HG03520 (cell line): ENCODE data around the gene IMP4.
"Not testable (repeated sequence)": the region's sequence is repeated elsewhere in the genome, so short reads cannot be mapped to it uniquely, and the experiment has no call there.

ENCODE experiments used
- ATAC-seq: cut with Tn5 transposase; IDR thresholded peaks from one replicate; pipeline ENCODE4 v1.9.1; 2021; ENCODE audit warnings: mild to moderate bottlenecking, moderate library complexity; ENCODE audit not compliant: unreplicated experiment

IMP4 gene

GRCh38 chr2:130342533-130343275 is at the start of gene IMP4:
TSS of gene IMP4 (plus strand) at chr2:130342897. CDS start at chr2:130342933, 36 bp downstream.
- ATAC-seq, result peak; percentile 86

DNA sequence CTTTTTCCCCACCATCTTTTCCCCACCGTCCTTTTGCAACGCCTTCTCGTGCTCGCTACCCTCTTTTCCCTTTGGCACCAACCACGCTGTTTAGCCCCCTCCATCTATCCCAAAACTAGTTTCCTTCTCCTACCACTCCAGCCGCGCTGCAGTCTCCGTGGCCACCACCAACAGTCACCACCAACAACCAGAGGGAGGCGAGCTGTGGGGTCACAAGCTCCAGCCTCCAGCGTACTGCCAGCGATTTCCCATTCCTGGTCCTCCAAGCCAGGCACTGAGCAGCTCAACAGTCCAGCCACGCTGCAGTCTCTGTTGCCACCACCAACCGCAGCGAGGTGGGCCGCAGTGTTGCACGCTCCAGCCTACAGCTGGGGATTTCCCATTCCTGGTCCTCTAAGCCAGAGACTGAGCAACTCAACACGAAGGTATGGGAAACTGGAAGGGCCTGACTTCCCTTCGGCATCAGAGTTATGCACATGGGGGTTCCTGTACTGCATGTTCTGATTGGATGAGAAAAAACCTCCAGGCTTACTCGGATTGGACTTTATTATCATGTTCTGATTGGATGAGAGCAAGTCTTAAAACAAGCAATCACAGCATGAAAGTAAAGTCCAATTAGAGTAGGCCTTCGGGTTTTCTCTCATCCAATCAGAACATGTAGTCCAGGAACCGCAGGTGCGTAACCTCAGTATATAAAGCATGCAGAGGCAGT is 42.3 kb upstream of the IMP4 start:
- ATAC-seq, result no peak

GRCh38 chr2:130300970-130301348 is 41.7 kb upstream of the IMP4 start:
- no peak for ATAC-seq

- ATAC-seq, result no peak
These were observed 40.4 kb upstream of the IMP4 start for GRCh38 chr2:130302164-130302886.

GRCh38 chr2:130303169-130303568 is 39.5 kb upstream of the IMP4 start:
- peak; percentile 69 for ATAC-seq

DNA sequence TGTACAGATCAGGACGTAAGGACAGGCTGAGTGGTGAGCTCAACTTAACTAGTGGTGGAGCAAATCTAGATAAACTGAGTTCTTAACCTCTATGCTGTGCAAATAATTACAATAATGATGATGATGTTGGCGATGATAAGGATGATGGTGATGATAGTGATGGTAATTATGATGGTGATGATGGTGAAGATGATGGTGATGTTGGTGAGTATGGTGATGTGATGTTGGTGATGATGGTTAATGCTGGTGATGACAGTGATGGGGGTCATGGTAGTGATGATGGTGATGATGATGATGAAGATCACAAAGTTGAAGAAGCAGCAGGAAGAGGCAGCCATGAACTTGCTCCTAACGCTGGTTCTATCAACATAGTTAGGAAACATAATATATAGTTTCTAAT is 38.0 kb upstream of the IMP4 start:
- no peak for ATAC-seq

GRCh38 chr2:130307850-130308249 is 34.8 kb upstream of the IMP4 start:
- no peak for ATAC-seq

- peak; percentile 56 for ATAC-seq
These were observed 31.8 kb upstream of the IMP4 start for GRCh38 chr2:130310881-130311280.

- ATAC-seq, result no peak
These were observed 28.8 kb upstream of the IMP4 start for GRCh38 chr2:130313812-130314334.

DNA sequence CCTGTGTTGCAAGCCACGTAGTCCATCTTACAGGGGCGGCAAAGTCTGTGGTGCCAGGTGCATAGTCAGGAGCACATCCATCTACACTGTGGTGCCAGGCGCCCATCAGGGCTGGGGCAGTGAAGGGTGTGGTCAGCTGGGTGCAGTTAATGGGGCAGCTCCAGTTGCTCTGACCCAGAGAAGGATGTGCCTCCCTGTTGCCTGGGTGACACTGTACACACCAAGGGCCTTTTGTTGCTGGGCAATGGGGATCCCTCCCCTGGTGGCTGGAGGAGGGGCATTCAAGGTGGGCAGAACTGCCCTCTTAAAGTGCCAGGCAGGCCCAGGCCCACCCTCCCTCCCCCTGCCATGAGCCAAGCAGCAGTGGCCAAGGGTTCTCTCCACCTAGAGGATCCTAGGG is 28.3 kb upstream of the IMP4 start:
- ATAC-seq, result no peak

DNA sequence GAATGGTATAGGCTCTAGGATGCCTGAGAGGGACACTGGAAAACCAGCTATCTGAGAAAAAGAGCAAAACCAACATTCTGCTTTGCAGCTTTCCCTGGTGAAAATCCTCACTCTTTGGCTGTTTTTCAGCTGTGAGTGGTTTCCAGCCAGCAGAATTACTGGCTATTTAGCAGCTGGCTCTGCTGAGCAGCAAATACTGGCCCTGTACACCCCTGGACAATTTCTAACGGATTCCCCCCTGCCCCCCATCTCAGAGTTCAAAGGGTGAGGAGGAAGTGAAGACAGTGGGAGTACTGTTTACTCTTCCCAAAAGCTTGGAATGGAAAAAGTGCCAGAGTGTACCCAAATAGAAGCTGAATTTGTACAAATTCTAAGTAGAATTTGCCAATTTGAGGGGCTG is 26.1 kb upstream of the IMP4 start:
- no peak for ATAC-seq

- ATAC-seq, result no peak
These were observed 23.8 kb upstream of the IMP4 start for GRCh38 chr2:130318906-130319305.

DNA sequence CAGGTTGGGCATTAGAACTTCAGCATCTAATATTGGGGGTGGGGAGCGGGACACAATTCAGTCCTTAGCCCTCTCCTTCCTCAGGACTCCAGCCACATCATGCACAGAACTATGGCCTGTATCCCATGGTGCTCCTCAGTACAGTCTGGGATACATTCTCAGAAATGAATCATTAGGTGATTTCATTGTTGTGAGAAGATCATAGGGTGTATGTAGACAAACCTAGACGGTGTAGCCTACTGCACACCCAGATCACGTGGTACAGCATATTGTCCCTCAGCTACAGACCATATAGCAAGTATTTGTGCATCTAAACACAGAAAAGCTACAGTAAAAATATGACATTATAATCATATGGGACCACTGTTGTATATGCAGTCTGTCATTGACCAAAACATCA is 23.2 kb upstream of the IMP4 start:
- no peak for ATAC-seq

DNA sequence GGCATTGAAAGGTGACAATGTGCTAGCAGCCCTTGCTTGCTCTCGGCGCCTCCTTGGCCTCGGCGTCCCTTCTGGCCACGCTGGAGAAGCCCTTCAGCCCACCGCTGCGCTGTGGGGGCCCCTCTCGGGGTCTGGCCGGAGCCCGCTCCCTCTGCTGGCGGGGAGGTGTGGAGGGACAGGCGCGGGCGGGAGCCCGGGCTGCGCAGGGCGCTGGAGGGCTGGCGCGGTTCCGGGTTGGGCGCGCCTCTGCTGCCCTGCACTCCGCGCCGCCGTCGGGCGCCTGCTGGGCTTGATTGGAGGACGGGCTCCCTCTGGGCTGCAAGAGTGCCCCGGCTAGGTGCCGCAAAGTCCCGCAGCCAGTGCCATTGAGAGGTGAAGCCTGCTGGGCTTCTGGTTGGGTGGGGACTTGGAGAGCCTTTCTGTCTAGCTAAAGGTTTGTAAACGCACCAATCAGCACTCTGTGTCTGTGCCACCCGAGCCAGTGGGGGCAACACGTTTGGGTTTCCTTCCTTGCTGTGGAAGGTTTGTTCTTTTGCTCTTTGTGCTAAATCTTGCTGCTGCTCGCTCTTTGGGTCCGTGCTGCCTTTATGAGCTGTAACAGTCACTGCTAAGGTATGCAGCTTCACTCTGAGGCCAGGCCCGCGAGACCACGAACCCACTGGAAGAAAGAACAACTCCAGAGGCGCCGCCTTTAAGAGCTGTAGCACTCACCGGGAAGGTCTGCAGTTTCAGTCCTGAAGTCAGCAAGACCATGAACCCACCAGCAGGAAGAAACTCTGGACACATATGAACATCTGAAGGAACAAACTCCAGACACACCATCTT is 14.8 kb upstream of the IMP4 start:
- ATAC-seq, result no peak

DNA sequence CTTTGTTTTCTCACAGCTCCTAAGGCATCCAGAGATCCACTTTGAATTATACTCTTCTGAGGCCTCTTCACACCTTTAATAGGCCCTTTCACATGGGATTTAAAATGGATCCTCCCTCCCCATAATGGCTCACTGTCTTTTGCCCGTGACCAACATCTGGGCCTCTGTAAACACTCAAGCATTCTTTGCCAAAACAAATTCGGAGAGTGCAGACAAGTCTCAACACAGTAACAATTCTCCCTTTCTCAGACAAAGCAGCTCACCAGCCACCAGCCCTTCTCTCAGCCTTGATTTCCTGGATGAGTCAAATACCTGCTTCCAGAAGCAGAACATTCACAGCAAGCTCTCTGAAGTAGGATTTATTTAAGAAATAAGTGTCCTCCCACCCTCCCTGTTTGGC is 14.0 kb upstream of the IMP4 start:
- no peak for ATAC-seq

DNA sequence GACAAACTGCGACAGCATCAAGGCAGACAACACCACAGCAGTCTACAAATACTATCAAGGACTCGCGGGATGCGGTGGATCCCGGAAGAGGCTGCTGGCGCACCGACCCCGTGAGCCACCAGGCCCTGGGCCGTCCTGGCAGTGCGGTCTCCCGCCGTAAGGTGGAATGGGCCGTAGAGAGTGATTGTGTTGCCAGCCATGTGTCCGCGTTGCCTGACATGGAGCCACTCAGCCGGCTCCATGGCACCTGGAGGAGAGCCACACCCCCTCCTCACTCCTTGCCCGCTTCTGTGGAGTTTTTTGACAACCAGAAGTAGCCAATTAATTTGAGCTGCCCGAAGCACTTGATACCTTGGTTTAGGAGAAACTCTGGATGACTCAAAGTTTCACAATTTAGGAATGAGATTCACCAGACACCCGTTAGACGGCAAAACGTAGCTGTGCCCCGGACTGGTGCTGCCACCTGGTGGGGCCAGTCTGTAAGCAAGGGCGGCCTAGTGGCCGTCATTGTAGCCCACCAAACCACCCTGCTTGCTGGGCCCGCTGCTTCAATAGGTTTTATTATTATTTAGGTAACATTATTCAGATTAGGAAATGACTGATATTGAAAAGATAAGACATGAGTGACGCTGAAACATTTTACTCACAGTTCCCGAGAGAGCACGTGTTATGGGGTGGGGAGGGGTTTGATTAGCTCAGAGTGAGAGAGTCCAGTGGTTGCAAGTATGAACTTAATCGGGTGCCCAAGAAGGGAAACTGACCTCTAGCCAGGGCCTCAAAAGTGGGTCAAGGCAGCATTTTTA is 10.2 kb upstream of the IMP4 start:
- peak; percentile 95 for ATAC-seq

GRCh38 chr2:130333253-130333652 is 9.4 kb upstream of the IMP4 start:
- not testable (repeated sequence) for ATAC-seq

DNA sequence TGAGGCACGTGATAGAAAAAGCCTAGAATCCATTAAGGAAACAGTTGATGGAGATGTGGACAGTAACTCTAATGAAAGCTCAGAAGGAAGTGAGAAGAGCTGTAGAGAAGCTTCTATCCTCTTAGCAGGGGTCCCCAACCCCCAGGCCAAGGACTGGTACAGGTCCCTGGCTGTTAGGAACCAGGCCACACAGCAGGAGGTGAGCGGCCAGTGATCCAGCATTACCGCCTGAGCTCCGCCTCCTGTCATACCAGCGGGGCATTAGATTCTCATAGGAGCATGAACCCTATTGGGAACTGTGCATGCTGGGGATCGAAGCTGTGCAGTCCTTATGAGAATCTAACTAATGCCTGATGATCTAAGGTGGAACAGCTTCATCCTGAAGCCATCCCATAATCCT is 8.7 kb upstream of the IMP4 start:
- no peak for ATAC-seq

- no peak for ATAC-seq
These were observed 7.5 kb upstream of the IMP4 start for GRCh38 chr2:130335226-130335625.
